ENCODE data around the gene NOTCH4.
"Not testable (repeated sequence)": the region's sequence is repeated elsewhere in the genome, so short reads cannot be mapped to it uniquely, and the experiment has no call there.

NOTCH4 gene

DNA sequence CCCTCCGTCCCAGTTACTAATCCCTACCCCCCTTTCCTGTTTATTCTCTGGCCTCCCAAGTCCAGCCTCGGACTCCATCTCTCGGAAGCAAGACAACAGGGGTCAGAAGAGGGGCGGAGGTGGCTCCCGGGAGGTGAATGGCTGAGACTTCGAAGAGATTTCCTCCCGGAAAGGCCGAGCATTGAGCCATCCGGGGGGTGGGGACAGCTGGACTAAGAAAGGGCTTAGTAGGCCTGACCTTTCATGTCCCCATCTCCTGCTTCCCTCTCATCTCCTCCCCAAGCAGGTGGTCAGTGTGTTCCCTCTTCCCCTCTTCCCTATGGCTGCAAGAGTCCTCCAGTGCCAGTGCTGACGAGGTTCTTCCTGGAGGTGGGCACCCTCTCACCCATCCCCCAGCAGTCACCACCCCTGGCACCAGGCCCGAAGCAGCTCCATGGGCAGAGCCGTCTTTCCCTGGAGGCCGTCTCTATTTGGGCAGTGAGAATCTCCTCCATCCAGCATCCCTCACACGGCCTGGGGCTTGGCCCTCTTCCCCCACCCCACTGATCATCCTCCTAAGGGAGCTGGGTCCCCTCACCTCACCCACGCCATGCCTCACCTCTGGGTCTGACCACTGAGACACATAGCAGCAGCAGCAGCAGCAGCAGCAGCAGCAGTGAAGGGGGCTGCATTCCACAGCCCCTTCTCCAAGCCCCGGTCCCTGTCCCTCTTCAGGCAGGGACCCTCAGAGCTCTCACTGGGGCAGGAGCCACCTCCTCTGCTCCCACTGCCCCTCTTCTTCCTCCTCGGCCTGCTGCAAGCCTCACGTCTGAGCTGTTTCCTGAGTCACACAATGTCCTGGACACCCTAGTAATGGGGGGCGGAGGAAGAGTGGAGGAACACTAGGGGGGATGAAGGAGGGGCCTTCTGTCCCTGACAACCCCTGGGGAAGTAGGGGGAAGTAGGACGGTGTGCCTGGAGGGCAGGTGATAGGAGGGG lies at the start of gene NOTCH4:
TSS of gene NOTCH4 (minus strand) at position 810 of the 978 bp plus-strand sequence. CDS start at position 671, 139 bp downstream.
- DNase-seq: no peak

DNA sequence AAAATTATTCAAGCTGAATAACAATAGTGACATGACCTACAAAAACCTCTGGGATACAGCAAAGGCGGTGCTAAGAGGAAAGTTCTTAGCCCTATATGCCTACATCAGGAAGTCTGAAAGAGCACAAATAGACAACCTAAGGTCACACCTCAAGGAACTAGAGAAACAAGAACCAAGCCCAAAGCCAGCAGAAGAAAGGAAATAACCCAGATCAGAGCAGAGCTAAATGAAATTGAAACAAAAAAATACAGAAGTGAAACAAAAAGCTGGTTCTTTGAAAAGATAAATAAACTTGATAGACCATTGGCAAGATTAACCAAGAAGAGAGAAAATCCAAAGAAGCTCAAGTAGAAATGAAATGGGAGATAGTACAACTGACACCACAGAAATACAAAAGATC lies 47.6 kb upstream of the NOTCH4 start:
- no peak for DNase-seq

DNA sequence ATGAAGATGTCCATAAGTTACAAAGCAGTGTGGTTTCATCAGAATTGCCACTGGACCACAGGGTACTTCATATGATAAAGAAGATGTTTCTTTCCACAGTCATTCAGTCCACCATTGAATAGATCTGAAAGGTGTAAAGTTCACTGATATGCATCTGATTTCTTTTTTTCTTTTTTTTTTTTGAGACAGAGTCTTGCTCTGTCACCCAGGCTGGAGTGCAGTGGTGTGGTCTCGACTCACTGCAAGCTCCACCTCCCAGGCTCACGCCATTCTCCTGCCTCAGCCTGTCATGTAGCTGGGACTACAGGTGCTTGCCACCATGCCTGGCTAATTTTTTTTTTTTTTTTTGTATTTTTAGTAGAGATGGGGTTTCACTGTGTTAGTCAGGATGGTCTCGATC lies 44.6 kb upstream of the NOTCH4 start:
- not testable (repeated sequence) for DNase-seq

DNA sequence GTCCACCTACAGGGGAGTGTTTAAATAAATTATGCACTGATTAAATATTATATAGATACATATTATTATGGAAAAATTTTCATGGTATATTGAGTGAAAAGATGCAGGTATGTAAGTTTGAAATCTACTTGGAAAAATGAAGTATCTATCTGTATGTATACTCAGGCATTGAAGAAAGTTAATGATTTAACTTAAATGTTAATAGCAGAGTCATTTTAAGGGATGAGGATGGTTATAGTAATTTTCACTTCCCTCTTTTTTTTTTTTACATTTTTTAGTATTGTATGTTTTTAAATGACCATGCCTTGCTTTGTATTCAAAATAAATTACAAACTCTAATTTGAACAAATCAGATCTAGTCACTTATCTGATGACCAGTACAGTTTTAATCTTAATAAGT lies 43.2 kb upstream of the NOTCH4 start:
- DNase-seq: no peak

DNA sequence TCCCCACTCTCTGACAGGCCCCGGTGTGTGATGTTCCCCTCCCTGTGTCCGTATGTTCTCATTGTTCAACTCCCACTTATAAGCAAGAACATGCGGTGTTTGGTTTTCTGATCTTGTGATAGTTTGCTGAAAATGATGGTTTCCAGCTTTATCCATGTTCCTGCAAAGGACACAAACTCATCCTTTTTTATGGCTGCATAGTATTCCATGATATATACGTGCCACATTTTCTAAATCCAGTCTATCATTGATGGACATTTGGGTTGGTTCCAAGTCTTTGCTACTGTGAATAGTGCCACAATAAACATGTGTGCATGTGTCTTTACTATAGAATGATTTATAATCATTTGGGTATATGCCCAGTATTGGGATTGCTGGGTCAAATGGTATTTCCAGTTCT lies 33.4 kb upstream of the NOTCH4 start:
- DNase-seq: not testable (repeated sequence)

DNA sequence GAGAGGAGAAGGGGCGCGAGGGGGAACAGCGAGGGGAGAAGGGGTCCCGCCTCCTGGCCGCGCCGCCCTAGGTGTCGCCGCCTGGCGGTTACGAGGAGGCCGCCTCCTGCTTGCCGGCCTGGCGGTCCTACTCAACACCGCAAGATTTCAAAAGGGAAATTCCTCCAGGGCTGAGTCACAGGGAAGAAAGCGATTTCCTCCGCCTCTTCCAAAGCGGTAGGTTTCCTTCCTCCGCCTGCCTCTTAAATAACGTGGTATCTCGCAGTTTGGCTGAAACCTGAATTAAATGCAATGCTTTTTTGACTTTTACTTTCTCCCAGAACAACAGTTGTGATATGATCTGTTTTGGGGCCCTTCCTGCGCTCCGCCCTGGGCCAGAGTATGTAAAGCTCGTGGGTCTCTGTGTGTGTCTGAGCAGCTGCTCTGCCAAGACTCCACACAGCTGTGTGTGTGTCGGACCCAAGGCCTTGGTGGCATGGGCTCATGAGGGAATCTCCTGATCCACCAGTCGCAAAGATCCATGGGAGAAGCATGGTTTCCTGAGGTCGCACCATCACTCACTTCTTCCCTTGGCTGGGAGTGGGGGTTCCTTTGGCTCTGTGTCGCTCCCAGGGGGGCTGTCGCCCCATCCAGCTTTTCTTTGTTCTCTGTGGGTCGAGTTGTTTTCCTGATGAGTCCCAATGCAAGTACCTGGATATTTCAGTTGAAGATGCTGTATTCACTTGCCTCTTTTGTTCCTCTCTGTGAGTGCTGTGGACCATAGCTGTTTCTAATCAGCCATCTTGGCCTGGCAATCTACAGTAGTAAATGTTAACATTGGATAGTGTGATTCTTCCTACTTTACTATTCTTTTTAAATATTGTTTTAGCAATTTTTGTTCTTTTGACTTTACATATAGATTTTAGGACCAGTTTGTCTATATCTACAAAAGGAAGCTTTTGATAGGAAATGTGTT lies 31.6 kb upstream of the NOTCH4 start:
- no peak for DNase-seq

DNA sequence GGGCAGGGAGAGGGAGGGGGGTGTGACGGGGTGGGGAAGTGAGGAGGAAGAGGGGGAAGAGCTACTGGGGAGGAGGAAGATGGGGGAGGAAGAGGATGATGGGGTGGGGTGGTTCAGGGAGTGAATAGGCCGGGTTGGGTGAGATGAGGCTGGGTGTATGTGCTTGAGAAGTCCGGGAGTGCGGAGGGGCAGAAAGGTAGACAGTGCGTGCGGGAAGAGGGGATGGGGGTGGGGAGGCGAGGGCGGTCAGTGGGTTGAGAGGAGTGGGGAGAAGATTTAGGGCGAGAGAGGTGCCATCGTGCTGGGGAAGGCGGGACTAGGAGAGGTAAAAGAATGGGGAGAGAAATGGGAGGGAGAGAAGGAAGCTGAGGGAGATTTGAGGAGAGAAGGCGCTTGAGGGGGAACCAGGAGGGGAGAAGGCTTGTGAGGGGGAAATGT lies 30.9 kb upstream of the NOTCH4 start:
- DNase-seq: no peak

DNA sequence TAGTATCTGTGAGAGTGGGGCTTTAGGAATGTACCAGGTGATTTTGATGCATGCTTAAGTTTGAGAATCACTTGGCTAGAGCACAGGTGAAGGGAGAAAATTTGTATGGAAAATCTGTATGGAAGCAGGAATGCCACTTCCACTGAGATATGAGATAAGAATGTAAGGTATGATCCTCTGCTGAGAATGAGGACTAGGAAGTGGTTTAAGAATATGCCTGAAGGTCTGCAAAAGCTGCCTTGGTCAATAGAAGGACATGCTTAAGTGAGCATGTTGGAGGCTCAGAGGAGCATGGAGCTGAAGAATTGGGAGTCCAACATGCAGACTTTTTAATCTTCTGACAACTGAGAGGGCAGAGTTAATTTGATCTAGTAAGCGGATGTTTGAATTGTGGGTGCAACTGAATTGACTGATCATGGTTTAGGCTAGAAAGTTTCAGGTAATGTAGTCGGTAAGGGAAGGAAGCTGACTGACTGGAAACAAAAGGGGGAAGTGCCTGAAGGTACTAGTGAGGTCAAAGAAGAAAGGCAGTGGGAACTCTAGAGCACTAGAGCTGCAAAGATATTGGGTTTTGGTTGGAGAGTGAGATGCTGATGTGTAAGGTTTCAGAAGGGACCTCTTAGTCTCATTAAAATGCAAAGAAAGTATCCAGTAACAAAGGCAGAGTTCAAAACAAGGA lies 28.6 kb upstream of the NOTCH4 start:
- DNase-seq: no peak

DNA sequence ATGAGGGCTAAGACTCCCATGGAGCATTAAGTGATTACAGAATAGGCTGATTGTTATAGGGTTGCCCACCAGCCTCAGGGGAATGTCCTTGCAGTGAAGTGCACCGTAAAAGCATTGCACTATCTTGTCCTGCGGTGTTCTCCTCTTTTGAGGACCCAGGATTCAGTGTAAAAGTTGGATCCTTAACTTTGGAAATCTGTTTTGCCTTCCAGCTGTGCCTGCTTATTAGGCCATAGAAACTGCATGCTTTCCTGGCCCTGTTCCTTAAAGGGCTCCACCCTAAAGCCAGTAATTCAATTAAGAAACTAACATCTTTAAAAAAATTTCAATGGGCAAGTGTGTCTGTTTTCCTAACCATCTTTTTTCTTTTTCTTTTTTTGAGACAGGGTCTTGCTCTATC lies 25.4 kb upstream of the NOTCH4 start:
- DNase-seq: no peak

DNA sequence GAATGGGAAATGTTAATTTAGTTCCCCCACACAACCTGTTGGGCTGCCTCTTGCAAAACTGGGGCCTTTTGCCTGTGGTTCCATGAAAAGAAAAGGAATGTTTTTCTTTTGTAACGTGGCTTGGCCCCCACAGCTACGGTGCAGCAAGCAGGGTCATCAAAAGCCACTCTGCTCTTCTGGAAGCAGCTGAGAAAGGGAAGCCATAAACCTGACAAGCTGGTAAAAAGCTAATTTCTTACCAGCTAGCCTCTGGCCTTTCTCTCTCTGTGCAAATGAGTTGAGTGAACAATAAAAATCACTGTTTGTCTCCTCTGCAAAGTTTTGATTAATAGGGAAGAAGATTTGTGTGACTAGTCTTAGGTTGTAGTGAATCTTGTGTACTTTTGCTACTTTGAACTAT lies 23.5 kb upstream of the NOTCH4 start:
- DNase-seq: no peak

DNA sequence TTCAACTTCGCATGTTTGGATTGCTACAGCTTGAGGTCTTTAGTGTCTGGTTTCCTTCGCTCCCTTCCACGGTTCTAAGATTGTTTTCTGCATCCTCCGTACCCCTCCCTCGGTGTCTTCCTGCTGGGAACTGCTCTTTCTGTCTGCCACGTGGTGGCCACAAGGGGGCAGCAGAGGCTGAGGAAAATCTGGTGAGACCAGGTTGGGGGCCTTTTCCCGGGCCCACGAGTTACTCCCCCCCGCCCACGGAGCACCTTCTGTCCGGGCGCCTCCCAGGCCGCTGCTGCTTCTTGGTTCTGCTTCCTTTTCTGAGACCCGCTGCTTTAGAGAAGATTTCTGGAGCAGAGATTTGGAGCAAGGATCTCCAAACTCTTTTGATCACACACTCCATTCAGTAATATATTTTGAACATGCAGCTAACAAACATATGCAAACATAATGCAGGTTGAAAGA lies 21.1 kb upstream of the NOTCH4 start:
- DNase-seq: peak; percentile 29

DNA sequence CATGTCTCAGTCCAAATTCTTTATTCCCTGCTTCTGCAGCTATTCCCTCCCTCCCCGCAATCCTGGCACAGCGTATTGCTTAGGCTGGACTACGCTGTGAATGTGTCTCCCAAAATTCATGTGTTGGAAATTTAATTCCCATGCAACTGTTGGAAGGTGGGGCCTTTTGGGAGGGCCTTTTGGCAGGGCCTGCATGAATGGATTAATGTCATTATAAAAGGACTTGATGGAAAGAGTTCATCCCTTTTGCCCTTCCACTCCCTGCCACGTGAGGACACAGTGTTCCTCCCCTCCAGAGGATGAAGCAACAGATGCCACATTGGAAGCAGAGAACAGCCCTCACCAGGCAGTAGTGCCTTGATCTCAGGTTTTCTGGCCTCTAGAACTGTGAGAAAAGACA lies 20.4 kb upstream of the NOTCH4 start:
- no peak for DNase-seq

DNA sequence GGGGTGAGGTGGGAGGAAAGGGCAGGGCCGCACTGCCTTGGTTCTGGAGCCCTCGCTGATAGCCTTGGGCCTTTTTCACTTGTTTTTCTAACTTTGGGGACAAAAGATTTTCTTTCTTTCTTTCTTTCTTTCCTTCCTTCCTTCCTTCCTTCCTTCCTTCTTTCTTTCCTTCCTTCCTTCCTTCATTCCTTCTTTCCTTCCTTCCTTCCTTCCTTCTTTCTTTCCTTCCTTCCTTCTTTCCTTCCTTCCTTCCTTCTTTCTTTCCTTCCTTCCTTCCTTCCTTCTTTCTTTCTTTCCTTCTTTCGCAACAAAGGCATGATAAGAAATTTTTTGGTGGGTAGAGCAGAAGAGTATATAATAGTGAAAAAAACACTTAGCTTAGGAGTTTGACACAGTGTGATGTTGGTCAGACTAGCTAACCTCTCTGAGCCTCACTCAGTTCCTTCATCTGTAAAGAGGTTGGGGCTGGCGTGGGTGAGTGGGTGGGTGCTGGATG lies 18.5 kb upstream of the NOTCH4 start:
- DNase-seq: not testable (repeated sequence)

DNA sequence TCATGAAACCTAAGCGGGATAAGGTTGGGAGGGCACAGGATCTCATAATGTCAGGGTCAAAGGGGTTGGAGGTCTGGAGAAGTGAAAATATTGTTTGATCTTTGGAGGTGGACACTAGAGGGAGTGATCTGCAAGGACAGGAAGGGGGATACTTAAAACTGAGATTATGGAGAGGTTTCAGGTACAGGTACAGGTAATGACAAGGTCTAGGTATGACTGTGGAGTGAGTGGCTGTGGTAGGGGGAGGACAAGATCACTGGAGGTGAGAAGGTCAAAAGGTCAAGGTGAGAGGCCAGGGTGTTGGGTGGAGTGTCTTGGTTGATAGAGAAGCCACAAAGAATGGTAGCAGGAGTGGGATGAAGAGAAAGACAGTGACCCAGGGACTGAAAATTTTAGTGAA lies 16.8 kb upstream of the NOTCH4 start:
- DNase-seq: no peak

DNA sequence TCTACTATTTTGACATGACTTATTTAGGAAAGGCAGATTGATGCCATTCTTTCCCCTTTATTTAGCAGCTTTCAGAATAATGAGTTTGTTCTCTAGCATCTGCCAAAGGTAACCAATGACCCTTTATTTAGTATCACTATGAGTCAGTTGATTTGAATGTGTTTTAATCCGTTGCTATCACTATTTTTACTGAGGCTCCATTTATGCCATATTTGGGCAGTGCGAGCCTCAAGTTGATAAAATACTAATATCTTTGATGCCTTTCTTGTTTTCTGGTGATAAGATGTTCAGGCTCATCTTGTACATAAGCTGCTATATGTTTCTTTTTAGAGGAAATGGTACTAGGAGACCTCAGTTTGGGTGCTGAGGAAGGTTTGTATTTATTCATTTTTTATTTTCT lies 15.6 kb upstream of the NOTCH4 start:
- DNase-seq: no peak

DNA sequence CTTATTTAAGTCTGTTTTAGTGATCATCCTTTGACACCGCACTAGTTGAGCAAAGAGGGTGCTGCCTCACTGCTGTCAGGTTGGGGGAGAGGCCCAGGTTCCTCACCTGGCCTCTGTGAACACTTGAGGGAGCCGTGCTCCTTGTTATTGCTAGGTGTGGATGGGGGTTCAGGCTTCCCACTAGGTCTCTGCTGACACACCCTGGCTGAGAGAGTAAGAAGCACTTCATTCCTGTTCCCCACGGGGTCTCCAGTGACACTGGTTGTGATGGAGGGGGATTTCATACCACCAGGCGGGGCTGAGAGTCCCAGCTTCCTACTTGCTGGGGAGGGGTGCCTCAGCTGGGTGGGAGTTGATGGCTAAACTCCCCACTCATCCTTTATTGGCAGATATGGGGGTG lies 11.1 kb upstream of the NOTCH4 start:
- no peak for DNase-seq

DNA sequence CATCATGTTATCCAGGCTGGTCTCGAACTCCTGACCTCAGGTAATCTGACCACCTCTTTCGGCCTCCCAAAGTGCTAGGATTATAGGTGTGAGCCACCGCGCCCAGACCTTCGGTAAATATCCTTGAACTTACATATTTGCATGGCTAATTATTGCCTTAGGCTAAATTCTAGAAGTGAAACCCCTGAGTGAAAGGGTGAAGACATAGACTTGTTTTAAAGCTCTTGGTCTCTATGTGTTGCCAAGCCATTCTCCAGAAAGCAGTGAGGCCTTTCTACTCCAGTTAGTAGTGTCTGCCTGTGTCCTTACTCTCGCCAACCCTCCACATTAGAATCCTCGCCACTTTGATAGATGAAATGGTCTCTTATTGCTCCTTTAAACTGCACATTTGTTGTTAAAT lies 2.6 kb upstream of the NOTCH4 start:
- no peak for DNase-seq

DNA sequence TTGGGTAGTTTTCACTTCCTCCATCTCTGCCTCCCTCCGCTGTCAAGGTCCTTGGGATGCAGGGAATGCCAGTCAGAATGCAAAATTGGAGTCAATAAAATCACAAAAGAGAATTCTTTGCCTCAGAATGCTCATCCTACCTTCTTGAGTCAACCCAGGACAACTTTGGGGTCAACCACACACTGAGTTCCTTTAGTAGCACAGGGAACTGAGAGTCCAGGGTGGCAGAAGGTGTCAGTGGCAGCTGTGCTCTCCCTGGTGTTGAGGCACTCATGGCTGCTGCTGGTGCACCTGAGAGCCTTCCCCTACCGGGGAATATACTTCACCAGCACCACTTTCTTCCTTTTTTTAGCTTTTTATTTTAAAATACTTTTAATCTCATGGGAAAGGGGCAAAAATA lies 829 bp upstream of the NOTCH4 start:
- DNase-seq: no peak

DNA sequence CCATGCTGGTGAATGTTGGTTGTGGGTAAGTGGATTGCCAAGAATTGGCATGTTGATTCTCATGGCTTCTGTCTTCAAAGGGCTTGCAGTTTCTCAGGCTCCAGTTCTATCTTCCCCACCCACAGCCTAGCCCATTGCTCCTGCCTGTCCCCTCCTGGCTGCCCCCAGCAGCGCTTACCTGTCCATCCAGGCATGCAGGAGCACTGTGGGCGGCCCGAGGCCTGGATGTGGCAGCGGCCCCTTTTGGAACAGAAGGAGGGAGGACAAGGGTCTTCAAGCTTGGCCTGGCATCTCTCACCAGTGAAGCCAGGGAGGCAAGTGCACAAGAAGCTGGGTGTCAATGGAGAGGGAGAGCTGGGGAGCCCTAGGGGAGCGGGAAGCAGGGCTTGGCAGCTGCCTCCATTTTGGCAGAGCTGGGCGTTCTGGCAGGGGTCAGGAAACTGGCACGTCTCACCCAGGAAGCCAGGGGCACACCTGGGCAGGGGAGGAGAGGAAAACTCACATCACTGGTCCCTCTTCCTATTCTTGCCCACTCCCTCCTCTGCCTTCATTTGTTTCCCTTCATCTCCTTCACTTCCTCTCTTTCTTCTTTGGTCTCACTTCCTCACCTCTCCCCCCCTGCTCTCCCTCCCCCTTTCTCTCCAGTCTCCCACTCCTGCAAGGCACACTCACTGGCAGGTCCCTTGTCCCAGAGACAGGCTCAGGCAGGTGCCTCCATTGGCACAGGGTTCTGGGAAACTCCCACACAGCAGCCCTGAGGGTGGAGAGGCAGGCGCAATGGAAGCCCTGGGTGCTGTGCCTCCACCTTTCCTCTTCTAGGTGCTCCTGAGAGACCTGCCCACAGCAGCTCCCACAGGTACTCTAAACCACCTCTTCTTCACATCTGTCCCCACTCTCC lies 1.3 kb downstream of the NOTCH4 start:
- no peak for DNase-seq

DNA sequence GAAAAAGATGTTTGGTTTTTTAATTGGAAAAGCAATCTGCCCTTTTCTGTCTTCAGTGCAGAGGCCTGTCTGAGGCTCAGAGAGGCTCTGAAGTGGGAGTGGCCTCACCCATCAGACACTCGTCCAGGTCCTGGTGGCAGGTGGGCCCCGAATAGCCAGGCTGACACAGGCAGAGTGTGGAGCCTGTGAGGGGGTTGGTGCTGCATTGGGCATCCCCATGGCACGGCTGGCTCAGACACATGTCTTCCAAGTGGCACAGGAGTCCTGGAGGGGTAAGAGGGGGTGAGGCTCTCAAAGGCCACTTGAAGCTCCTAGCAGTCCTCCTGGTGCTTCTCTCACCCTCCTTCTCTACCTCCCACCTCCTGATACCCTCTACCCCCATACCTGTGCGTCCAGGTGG lies 3.8 kb downstream of the NOTCH4 start:
- no peak for DNase-seq

DNA sequence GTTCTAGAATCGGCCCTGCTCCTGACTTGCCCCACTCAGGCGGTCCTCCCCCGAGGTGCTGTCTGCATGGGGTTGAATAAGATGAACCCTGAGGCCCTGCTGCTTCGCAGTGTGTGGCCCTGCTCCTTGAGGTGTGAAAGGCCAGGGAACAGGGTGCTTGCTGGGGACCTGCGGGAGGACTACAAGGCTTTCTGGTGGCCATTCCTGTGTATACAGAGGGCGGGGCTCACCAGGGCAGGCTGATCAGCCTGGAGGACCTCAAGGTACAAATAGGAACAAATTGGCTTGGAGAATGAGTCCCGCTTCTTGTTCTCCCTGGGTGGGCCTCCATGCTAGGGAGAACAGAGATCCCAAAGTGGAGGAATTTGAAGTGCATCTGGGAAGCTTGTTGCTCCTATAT lies 5.7 kb downstream of the NOTCH4 start:
- DNase-seq: no peak

DNA sequence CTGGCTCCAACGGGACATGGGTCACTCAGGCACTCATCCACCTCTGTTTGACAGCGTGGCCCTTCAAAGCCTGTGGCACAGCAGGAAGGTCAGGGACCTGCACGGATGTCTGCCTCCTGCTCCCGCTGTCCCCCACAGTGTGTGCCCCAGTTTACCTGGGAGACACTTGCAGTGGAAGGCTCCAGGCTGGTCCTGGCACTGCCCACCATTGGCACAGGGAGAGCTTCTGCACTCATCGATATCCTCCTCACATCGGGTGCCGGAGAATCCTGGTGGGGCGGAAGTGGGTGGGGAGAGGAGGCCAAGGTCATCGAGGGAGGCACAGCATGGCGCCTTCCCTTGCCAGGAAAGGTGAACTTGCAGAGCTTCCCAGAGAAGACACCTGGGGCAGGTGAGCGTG lies 6.9 kb downstream of the NOTCH4 start:
- no peak for DNase-seq

Data from NCI-H748 treated with DMSO at 0.1 percent for 48 hours (cell line).